Measurements from ENCODE around the gene TMEM233.

DNA sequence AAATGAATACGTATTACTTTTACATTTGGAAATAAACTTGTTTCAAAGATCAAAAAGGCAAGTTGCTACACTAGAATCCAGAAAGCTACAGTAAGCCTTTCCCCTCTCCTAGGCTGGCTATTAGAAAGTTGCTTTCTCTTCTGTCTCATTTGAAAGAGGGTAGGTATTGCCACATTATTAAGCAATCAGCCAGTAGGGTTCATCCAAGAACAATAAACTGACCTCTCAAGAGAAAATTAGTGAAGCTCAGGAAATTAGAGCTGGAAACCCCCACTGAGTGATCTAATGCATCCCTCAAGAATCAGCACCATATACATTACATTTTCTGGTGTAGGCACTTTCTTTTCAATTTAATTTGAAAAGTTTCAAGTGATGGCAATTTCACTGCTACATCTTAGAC is 4.5 kb upstream of the TMEM233 start:
- TF ChIP-seq, protein P1, sequence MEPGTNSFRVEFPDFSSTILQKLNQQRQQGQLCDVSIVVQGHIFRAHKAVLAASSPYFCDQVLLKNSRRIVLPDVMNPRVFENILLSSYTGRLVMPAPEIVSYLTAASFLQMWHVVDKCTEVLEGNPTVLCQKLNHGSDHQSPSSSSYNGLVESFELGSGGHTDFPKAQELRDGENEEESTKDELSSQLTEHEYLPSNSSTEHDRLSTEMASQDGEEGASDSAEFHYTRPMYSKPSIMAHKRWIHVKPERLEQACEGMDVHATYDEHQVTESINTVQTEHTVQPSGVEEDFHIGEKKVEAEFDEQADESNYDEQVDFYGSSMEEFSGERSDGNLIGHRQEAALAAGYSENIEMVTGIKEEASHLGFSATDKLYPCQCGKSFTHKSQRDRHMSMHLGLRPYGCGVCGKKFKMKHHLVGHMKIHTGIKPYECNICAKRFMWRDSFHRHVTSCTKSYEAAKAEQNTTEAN (CRISPR knock-in tag; IDR thresholded peaks at IDR 0.05): no peak
- TF ChIP-seq TP53 (CRISPR knock-in tag; IDR thresholded peaks at IDR 0.05): no peak
- no peak for TF ChIP-seq CREM (CRISPR knock-in tag; IDR thresholded peaks at IDR 0.05)
- TF ChIP-seq, protein P2, sequence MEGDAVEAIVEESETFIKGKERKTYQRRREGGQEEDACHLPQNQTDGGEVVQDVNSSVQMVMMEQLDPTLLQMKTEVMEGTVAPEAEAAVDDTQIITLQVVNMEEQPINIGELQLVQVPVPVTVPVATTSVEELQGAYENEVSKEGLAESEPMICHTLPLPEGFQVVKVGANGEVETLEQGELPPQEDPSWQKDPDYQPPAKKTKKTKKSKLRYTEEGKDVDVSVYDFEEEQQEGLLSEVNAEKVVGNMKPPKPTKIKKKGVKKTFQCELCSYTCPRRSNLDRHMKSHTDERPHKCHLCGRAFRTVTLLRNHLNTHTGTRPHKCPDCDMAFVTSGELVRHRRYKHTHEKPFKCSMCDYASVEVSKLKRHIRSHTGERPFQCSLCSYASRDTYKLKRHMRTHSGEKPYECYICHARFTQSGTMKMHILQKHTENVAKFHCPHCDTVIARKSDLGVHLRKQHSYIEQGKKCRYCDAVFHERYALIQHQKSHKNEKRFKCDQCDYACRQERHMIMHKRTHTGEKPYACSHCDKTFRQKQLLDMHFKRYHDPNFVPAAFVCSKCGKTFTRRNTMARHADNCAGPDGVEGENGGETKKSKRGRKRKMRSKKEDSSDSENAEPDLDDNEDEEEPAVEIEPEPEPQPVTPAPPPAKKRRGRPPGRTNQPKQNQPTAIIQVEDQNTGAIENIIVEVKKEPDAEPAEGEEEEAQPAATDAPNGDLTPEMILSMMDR (IDR thresholded peaks at IDR 0.05): no peak
- TF ChIP-seq NFE2L1 (CRISPR knock-in tag; IDR thresholded peaks at IDR 0.05): no peak
- TF ChIP-seq, protein P3, sequence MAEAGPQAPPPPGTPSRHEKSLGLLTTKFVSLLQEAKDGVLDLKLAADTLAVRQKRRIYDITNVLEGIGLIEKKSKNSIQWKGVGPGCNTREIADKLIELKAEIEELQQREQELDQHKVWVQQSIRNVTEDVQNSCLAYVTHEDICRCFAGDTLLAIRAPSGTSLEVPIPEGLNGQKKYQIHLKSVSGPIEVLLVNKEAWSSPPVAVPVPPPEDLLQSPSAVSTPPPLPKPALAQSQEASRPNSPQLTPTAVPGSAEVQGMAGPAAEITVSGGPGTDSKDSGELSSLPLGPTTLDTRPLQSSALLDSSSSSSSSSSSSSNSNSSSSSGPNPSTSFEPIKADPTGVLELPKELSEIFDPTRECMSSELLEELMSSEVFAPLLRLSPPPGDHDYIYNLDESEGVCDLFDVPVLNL (CRISPR knock-in tag; IDR thresholded peaks at IDR 0.05; ENCODE audit: borderline replicate concordance, low read depth): no peak
- TF ChIP-seq, protein P4, sequence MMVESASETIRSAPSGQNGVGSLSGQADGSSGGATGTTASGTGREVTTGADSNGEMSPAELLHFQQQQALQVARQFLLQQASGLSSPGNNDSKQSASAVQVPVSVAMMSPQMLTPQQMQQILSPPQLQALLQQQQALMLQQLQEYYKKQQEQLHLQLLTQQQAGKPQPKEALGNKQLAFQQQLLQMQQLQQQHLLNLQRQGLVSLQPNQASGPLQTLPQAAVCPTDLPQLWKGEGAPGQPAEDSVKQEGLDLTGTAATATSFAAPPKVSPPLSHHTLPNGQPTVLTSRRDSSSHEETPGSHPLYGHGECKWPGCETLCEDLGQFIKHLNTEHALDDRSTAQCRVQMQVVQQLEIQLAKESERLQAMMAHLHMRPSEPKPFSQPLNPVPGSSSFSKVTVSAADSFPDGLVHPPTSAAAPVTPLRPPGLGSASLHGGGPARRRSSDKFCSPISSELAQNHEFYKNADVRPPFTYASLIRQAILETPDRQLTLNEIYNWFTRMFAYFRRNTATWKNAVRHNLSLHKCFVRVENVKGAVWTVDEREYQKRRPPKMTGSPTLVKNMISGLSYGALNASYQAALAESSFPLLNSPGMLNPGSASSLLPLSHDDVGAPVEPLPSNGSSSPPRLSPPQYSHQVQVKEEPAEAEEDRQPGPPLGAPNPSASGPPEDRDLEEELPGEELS (CRISPR knock-in tag; IDR thresholded peaks at IDR 0.05): no peak
- TF ChIP-seq, protein P5, sequence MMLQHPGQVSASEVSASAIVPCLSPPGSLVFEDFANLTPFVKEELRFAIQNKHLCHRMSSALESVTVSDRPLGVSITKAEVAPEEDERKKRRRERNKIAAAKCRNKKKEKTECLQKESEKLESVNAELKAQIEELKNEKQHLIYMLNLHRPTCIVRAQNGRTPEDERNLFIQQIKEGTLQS (CRISPR knock-in tag; conservative IDR thresholded peaks at IDR 0.05): no peak
